Gastrocnemius medialis (tissue), 4 donors: ENCODE measurements around the gene PCDHB9.
"Not testable (repeated sequence)": the region's sequence is repeated elsewhere in the genome, so short reads cannot be mapped to it uniquely, and the experiment has no call there.

Experiments
- POLR2A ChIP-seq, 2 donors: fragments of 450-650 bp; IDR thresholded peaks; one replicate each; pipeline ENCODE4 v1.6.1; 2017; ENCODE audit warnings: antibody characterized with exemption in 2 of 2, mild to moderate bottlenecking in 2 of 2, moderate library complexity in 2 of 2
- TF ChIP-seq, protein P1 (sequence below), 5 experiments: fragments of 450-650 bp in 3 of 5; fragments of 200-600 bp in 2 of 5; sonication (generic) in 2 of 5; IDR thresholded peaks in 4 of 5; conservative IDR thresholded peaks in 1 of 5; 1 replicate in 4 of 5; 2 replicates in 1 of 5; pipeline ENCODE4 v1.5.1; 2016 to 2019; ENCODE audit warnings: antibody characterized with exemption in 5 of 5, mild to moderate bottlenecking in 3 of 5, moderate library complexity in 3 of 5

DNA sequence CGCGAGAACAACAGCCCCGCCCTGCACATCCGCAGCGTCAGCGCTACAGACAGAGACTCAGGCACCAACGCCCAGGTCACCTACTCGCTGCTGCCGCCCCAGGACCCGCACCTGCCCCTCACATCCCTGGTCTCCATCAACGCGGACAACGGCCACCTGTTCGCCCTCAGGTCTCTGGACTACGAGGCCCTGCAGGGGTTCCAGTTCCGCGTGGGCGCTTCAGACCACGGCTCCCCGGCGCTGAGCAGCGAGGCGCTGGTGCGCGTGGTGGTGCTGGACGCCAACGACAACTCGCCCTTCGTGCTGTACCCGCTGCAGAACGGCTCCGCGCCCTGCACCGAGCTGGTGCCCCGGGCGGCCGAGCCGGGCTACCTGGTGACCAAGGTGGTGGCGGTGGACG lies 28.5 kb downstream of the PCDHB9 start:
- TF ChIP-seq, protein P1, sequence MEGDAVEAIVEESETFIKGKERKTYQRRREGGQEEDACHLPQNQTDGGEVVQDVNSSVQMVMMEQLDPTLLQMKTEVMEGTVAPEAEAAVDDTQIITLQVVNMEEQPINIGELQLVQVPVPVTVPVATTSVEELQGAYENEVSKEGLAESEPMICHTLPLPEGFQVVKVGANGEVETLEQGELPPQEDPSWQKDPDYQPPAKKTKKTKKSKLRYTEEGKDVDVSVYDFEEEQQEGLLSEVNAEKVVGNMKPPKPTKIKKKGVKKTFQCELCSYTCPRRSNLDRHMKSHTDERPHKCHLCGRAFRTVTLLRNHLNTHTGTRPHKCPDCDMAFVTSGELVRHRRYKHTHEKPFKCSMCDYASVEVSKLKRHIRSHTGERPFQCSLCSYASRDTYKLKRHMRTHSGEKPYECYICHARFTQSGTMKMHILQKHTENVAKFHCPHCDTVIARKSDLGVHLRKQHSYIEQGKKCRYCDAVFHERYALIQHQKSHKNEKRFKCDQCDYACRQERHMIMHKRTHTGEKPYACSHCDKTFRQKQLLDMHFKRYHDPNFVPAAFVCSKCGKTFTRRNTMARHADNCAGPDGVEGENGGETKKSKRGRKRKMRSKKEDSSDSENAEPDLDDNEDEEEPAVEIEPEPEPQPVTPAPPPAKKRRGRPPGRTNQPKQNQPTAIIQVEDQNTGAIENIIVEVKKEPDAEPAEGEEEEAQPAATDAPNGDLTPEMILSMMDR (IDR thresholded peaks at IDR 0.05 in 4 of 5, conservative IDR thresholded peaks at IDR 0.05 in 1 of 5): not testable (repeated sequence)
- TF ChIP-seq POLR2A (IDR thresholded peaks at IDR 0.05): not testable (repeated sequence)
